Measurements from ENCODE around the gene RNASE12.

- TF ChIP-seq REST (IDR thresholded peaks at IDR 0.05; ENCODE audit: low read depth) (no peak), EP300 (IDR thresholded peaks at IDR 0.05; ENCODE audit: borderline replicate concordance) (no peak), TAF1 (IDR thresholded peaks at IDR 0.05; ENCODE audit: low read depth) (no peak), USF1 (IDR thresholded peaks at IDR 0.05) (no peak), TCF12 (IDR thresholded peaks at IDR 0.05; ENCODE audit: low read depth) (no peak), RAD21 (IDR thresholded peaks at IDR 0.05; ENCODE audit: low read depth) (no peak), YY1 (IDR thresholded peaks at IDR 0.05; ENCODE audit: low read depth) (no peak), CEBPB (IDR thresholded peaks at IDR 0.05) (no peak), MAX (IDR thresholded peaks at IDR 0.05) (no peak), CREB1 (IDR thresholded peaks at IDR 0.05; ENCODE audit: low read depth) (no peak), FOXM1 (IDR thresholded peaks at IDR 0.05; ENCODE audit: borderline replicate concordance, low read depth) (no peak), TEAD4 (IDR thresholded peaks at IDR 0.05) (no peak)
Measured at GRCh38 chr14:20578784-20579502, 12.2 kb downstream of the RNASE12 start.

All from Ishikawa (cell line).